Measurements from ENCODE around the gene ASTN2.

- TF ChIP-seq CTCF (IDR thresholded peaks at IDR 0.05) (no peak), POLR2A (IDR thresholded peaks at IDR 0.05) (no peak), EP300 (IDR thresholded peaks at IDR 0.05) (no peak)
Observed at GRCh38 chr9:117234103-117234502, 180.8 kb downstream of the ASTN2 start.
